Bronchial smooth muscle cell (primary cell): ENCODE results near the gene CD53. TPM values are rescaled to one million over a fixed set of nuclear protein-coding genes. Genes with fewer than 3 reads are reported as not detected.

ENCODE experiments used
- total RNA-seq: library from RNA; depleted of rRNA; stranded (reverse); fragments of >200 nt; gene quantifications from 2 replicates; pipeline ENCODE4 v1.2.1, GENCODE V29; 2014

CD53 gene
- total RNA-seq, result not detected in 2 replicates

GRCh38 chr1:110872745-110873720, at the start of gene CD53:
TSS of gene CD53 (plus strand) at chr1:110873148. CDS start at chr1:110891409, 18,261 bp downstream.

Other genes starting within 250 kb of the CD53 start
- 0.16 and 0.26 TPM in 2 replicates for gene KCNA3, start 198.2 kb upstream of the CD53 start, total RNA-seq
- gene LRIF1, start 90.8 kb downstream of the CD53 start, total RNA-seq, result 3.8 and 8.4 TPM in 2 replicates